Natural killer cell treated with Interleukin-12 subunit alpha and Interleukin-12 subunit beta and Interleukin-15 and Interleukin-18, amount 100 ng/mL, for 72 hours (primary cell): Measurements from ENCODE around the gene KCNJ2. TPM values are rescaled to one million over a fixed set of nuclear protein-coding genes. Genes with fewer than 3 reads are reported as not detected.

Experiments used
- ATAC-seq, 2 donors: fragments of 150-1000 bp; cut with Tn5 transposase in 1 of 2; sonication (Bioruptor Pico), chemical (Tn5 transposase) in 1 of 2; 2 replicates each; pipeline ENCODE4 v1.10.0; 2021
- DNase-seq: peaks from one replicate; pipeline ENCODE4 v3.0.0; 2022; ENCODE audit warnings: low spot score
- H3K27ac Mint-ChIP-seq, 2 donors: 1 replicate in 1 of 2; 2 replicates in 1 of 2; pipeline ENCODE4 v1.8.0; 2022; ENCODE audit warnings: mixed read lengths in 2 of 2, mild to moderate bottlenecking in 1 of 2, moderate library complexity in 1 of 2
- H3K27me3 Mint-ChIP-seq, 2 donors: 1 replicate in 1 of 2; 2 replicates in 1 of 2; pipeline ENCODE4 v1.8.0; 2022; ENCODE audit warnings: mixed read lengths in 2 of 2
- H3K36me3 Mint-ChIP-seq: one replicate; pipeline ENCODE4 v1.8.0; 2022; ENCODE audit warnings: mixed read lengths
- H3K4me1 Mint-ChIP-seq, 2 donors: 1 replicate in 1 of 2; 2 replicates in 1 of 2; pipeline ENCODE4 v1.8.0; 2022; ENCODE audit warnings: low read depth in 2 of 2, mixed read lengths in 2 of 2, mild to moderate bottlenecking in 1 of 2
- H3K4me3 Mint-ChIP-seq: one replicate; pipeline ENCODE4 v1.8.0; 2022; ENCODE audit warnings: mixed read lengths
- H3K9me3 Mint-ChIP-seq: 2 replicates; pipeline ENCODE4 v1.8.0; 2022; ENCODE audit warnings: mixed read lengths
- total RNA-seq, 2 donors: library from RNA; stranded (reverse); gene quantifications; one replicate each; pipeline ENCODE4 v1.2.3, GENCODE V29; 2022

The KCNJ2 gene
- total RNA-seq: under 1 TPM; 0.29 to 0.42 TPM

- Mint-ChIP-seq H3K27me3 (peaks cover 48 to 51% of the 10 kb centered on the region in 2 donors), H3K4me3 (peak within 1 kb of the TSS; percentile 70), H3K9me3 (no peaks in the 10 kb centered on the region), H3K36me3 (peaks cover 5% of the 10 kb centered on the region), H3K27ac (no peak within 1 kb of the TSS), H3K4me1 (peaks cover 4 to 5% of the 10 kb centered on the region in 2 donors)
- DNase-seq: peak; percentile 68
- peak; percentile 93 to 95 for ATAC-seq
Observed at GRCh38 chr17:70168977-70169708, at the start of gene KCNJ2. Gene KCNJ2 (plus strand): TSS chr17:70169532. CDS start chr17:70175040, 5,508 bp downstream.

DNA sequence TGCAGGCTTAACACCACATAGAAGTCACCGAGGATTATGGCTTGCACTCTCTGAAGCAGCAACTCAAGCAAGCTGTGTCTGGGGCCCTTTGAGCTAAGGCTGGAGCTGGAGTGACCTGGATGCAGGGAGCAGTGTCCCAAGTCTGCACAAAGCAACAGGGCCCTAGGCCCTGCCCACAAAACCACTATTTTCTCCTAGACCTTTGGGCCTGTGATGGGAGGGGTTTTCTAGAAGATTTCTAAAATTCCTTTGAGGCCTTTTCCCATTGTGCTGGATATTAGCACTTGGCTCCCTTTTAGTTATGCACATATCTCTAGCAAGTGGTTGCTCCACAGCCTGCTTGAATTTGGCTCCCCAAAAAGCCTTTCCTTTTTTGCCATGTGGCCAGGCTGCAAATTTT lies 49.8 kb upstream of the KCNJ2 start:
- peaks cover 4% of the 10 kb centered on the region for H3K36me3 Mint-ChIP-seq
- ATAC-seq (no peak), DNase-seq (no peak)
- H3K4me1 Mint-ChIP-seq: no peaks in the 10 kb centered on the region
- peaks cover 0 to 7% of the 10 kb centered on the region in 2 donors for H3K27me3 Mint-ChIP-seq
- H3K27ac Mint-ChIP-seq: no peak overlapping the region
- no peak overlapping the region for H3K4me3 Mint-ChIP-seq
- no peaks in the 10 kb centered on the region for H3K9me3 Mint-ChIP-seq

DNA sequence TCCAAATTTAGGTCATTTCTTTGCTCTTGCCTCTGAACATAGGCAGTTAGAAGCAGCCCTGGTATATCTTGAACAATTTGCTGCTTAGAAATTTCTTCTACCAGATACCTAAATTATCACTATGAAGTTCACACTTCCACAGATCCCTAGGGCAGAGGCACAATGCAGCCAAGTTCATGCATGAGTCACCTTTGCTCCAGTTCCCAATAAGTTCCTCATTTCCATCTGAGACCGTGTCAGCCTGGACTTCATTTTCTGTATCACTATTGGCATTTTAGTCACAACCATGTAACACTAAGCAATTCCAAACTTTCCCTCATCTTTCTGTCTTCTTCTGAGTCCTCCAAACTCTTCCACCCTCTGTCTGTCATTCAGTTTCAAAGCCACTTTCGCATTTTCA lies 49.3 kb upstream of the KCNJ2 start:
- Mint-ChIP-seq H3K4me1 (no peaks in the 10 kb centered on the region), H3K9me3 (no peaks in the 10 kb centered on the region), H3K27ac (no peak overlapping the region), H3K27me3 (peaks cover 0 to 7% of the 10 kb centered on the region in 2 donors), H3K36me3 (peaks cover 4% of the 10 kb centered on the region), H3K4me3 (no peak overlapping the region)
- DNase-seq (no peak), ATAC-seq (no peak)

GRCh38 chr17:70120425-70120824 lies 48.9 kb upstream of the KCNJ2 start:
- H3K4me3 Mint-ChIP-seq: no peak overlapping the region
- H3K9me3 Mint-ChIP-seq: no peaks in the 10 kb centered on the region
- peaks cover 4% of the 10 kb centered on the region for H3K36me3 Mint-ChIP-seq
- DNase-seq: no peak
- no peaks in the 10 kb centered on the region for H3K4me1 Mint-ChIP-seq
- no peak for ATAC-seq
- H3K27me3 Mint-ChIP-seq: peaks cover 0 to 7% of the 10 kb centered on the region in 2 donors
- H3K27ac Mint-ChIP-seq: no peak overlapping the region

DNA sequence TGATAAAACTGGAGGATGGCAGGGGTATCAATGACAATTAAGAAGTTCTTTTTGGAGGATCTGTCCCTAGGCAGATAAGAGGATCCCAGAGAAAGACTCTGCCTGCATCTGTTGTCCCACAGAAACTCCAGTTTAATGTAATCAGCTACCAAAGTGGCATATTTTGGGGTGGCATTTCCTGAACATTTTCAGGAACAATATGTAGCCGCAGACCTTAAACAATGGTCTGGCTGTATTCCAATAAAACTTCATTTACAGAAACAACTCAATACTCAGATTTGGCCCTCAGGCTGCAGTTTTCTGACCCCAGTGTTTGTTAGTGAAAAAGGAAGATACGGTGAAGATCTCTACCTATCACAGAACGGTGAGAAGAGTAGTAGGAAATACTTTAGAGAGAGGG lies 48.2 kb upstream of the KCNJ2 start:
- DNase-seq (no peak), ATAC-seq (no peak)
- no peak overlapping the region for H3K27ac Mint-ChIP-seq
- H3K9me3 Mint-ChIP-seq: no peaks in the 10 kb centered on the region
- no peak overlapping the region for H3K4me3 Mint-ChIP-seq
- peaks cover 0 to 7% of the 10 kb centered on the region in 2 donors for H3K27me3 Mint-ChIP-seq
- H3K36me3 Mint-ChIP-seq: peaks cover 4% of the 10 kb centered on the region
- H3K4me1 Mint-ChIP-seq: no peaks in the 10 kb centered on the region

DNA sequence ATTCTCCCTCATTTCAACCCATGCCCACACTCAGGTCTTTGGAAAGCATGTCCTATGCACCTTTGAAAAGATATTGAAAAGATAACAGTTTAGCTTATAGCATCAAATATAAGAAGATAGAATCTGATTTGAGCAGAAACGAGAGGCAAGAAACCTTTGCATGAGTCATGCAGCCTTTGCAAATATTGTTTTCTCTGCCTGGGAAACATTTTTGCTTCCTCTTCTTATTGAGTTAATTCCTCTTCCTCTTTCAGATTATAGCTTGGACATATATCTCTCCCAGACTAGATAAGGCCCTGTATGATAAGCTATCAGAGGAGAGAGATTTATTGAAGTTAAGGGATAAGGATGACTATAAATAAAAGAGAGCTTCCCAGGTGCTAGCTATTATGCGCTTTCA lies 46.1 kb upstream of the KCNJ2 start:
- H3K36me3 Mint-ChIP-seq: peaks cover 4% of the 10 kb centered on the region
- H3K27ac Mint-ChIP-seq: no peak overlapping the region
- H3K4me1 Mint-ChIP-seq: no peaks in the 10 kb centered on the region
- DNase-seq (no peak), ATAC-seq (no peak)
- H3K4me3 Mint-ChIP-seq: no peak overlapping the region
- H3K9me3 Mint-ChIP-seq: no peaks in the 10 kb centered on the region
- peaks cover 0 to 7% of the 10 kb centered on the region in 2 donors for H3K27me3 Mint-ChIP-seq

DNA sequence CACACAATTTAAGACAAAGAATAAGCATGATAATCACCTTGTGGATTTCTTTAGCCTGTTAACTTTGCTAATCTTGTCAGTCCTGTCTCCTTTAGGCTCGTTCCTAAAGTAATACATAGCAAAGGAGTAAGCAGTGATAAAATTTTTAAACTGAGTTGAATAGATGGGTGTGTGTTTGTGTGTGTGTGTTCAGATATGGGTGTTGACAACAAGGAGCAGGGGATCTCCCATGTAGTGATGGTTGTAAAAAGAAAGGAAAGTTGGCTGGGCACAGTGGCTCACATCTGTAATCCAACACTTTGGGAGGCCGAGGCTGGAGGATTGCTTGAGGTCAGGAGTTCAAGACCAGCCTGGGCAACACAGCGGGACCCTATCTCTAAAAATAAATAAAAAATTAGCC lies 44.6 kb upstream of the KCNJ2 start:
- ATAC-seq: no peak
- Mint-ChIP-seq H3K36me3 (peaks cover 4% of the 10 kb centered on the region), H3K9me3 (no peaks in the 10 kb centered on the region), H3K4me1 (no peaks in the 10 kb centered on the region), H3K4me3 (no peak overlapping the region), H3K27me3 (peaks cover 0 to 7% of the 10 kb centered on the region in 2 donors), H3K27ac (no peak overlapping the region)
- DNase-seq: no peak

DNA sequence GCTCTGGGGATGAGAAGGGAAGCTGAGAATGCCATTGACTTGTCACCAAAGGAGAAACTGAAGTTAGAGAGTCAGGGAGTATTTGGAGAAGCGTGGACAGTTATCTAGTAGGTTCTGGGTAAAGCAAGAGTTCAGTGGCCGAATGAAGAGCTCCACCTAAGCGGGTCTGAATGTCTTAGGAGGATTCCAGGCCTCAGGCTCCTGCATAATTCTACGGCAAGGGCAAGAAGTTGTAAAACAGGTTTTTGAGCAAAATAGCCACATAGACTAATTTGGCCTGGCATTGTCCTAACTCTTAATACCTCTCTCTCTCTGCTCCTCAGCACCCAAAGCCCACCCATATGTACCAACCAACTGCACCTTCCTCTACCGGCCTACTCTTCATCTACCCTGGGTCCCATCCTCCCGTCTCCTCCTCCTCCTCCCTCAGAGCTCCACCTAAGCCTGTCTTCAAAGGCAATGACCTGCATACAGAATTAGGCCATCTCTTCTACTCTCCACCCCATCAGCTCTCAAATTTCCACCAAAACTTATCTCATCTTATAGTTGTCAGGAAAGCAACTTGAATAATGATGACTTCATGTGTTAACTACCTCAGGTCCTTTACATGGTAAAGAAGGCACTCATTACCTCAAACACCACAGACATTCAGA lies 42.0 kb upstream of the KCNJ2 start:
- no peaks in the 10 kb centered on the region for H3K4me1 Mint-ChIP-seq
- DNase-seq (no peak), ATAC-seq (no peak)
- peaks cover 0 to 5% of the 10 kb centered on the region in 2 donors for H3K27me3 Mint-ChIP-seq
- no peak overlapping the region for H3K4me3 Mint-ChIP-seq
- no peaks in the 10 kb centered on the region for H3K9me3 Mint-ChIP-seq
- no peak overlapping the region for H3K27ac Mint-ChIP-seq
- H3K36me3 Mint-ChIP-seq: no peaks in the 10 kb centered on the region

DNA sequence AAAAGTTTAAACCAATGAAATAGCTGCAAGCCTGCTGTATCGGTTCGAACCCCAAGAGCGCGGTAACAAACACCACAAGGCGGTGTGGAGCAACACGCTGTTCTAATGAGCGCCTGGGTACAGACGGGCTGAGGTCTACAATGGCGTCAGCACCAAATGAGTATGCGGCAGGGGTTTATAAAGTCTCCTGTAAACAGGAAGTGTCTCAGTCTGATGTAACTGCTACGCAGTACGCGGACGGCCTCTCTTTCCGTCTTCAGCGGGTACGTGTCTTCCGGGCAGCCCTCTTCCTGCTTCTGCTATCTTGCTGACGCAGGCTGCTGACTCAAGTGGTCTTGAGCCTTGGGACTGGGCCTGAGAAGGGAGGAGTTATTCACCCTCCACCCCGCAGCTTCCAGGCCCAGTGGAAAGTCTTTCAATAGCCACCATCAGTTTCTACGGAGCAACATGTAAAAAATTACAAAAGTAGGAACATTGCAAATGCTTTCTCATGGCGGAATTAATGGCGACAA lies 40.5 kb upstream of the KCNJ2 start:
- no peak overlapping the region for H3K4me3 Mint-ChIP-seq
- H3K27ac Mint-ChIP-seq: no peak overlapping the region
- no peaks in the 10 kb centered on the region for H3K4me1 Mint-ChIP-seq
- DNase-seq (no peak), ATAC-seq (no peak)
- H3K36me3 Mint-ChIP-seq: no peaks in the 10 kb centered on the region
- H3K27me3 Mint-ChIP-seq: peaks cover 0 to 5% of the 10 kb centered on the region in 2 donors
- H3K9me3 Mint-ChIP-seq: no peaks in the 10 kb centered on the region

DNA sequence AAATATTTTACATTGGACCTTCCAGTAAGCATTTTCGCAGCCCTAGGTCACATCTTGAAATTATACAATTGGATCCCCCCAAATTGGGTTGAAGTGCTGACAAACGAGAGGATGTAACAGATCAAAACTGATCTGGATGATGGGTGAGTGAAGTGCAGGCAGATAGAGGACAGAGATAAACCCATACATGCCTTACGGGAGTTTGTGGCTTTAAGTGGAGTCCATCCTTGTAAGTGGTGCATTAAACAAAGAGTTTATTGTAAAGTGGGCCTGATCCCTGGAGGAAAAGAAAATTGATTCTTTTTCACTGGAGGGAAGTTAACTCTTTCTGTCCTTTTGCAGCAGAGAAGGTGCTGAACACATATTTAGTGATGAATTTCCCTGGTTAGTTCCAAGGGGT lies 39.0 kb upstream of the KCNJ2 start:
- Mint-ChIP-seq H3K9me3 (no peaks in the 10 kb centered on the region), H3K4me1 (no peaks in the 10 kb centered on the region), H3K27me3 (peaks cover 0 to 10% of the 10 kb centered on the region in 2 donors), H3K36me3 (no peaks in the 10 kb centered on the region), H3K27ac (no peak overlapping the region), H3K4me3 (no peak overlapping the region)
- ATAC-seq (no peak), DNase-seq (no peak)

- ATAC-seq (no peak), DNase-seq (no peak)
- H3K36me3 Mint-ChIP-seq: no peaks in the 10 kb centered on the region
- H3K27me3 Mint-ChIP-seq: peaks cover 0 to 10% of the 10 kb centered on the region in 2 donors
- H3K9me3 Mint-ChIP-seq: no peaks in the 10 kb centered on the region
- H3K4me1 Mint-ChIP-seq: peaks cover 3 to 7% of the 10 kb centered on the region in 2 donors
- H3K27ac Mint-ChIP-seq: no peak overlapping the region
- no peak overlapping the region for H3K4me3 Mint-ChIP-seq
Observed at GRCh38 chr17:70132505-70132904, 36.8 kb upstream of the KCNJ2 start.

GRCh38 chr17:70134042-70134441 lies 35.3 kb upstream of the KCNJ2 start:
- H3K9me3 Mint-ChIP-seq: no peaks in the 10 kb centered on the region
- no peak overlapping the region for H3K27ac Mint-ChIP-seq
- no peak overlapping the region for H3K4me3 Mint-ChIP-seq
- ATAC-seq (no peak), DNase-seq (no peak)
- H3K27me3 Mint-ChIP-seq: peaks cover 0 to 10% of the 10 kb centered on the region in 2 donors
- no peaks in the 10 kb centered on the region for H3K36me3 Mint-ChIP-seq
- H3K4me1 Mint-ChIP-seq: peaks cover 4 to 8% of the 10 kb centered on the region in 2 donors

- ATAC-seq: no peak
- Mint-ChIP-seq H3K4me3 (no peak overlapping the region), H3K27me3 (peaks cover 0 to 10% of the 10 kb centered on the region in 2 donors), H3K36me3 (no peaks in the 10 kb centered on the region), H3K9me3 (no peaks in the 10 kb centered on the region), H3K27ac (no peak overlapping the region), H3K4me1 (peaks cover 4 to 8% of the 10 kb centered on the region in 2 donors)
- no peak for DNase-seq
Observed at GRCh38 chr17:70134777-70135176, 34.6 kb upstream of the KCNJ2 start.

GRCh38 chr17:70136131-70136530 lies 33.2 kb upstream of the KCNJ2 start:
- Mint-ChIP-seq H3K27me3 (peaks cover 0 to 5% of the 10 kb centered on the region in 2 donors), H3K9me3 (no peaks in the 10 kb centered on the region), H3K27ac (no peak overlapping the region), H3K36me3 (no peaks in the 10 kb centered on the region), H3K4me3 (no peak overlapping the region), H3K4me1 (peaks cover 4 to 8% of the 10 kb centered on the region in 2 donors)
- ATAC-seq (no peak), DNase-seq (no peak)
